Measurements from ENCODE around the gene COA8. TPM values are rescaled to one million over a fixed set of nuclear protein-coding genes. Genes with fewer than 3 reads are reported as not detected.

Gene COA8, protein sequence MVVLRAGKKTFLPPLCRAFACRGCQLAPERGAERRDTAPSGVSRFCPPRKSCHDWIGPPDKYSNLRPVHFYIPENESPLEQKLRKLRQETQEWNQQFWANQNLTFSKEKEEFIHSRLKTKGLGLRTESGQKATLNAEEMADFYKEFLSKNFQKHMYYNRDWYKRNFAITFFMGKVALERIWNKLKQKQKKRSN
- total RNA-seq: 10 to 100 TPM in 1 of 2 donors, 1 to 10 TPM in 1; 8.0 to 17.6 TPM

- H3K36me3 ChIP-seq: peaks cover 12% of the 10 kb centered on the region
- no peaks in the 10 kb centered on the region for H3K9me3 ChIP-seq
- H3K4me3 ChIP-seq: peak within 1 kb of the TSS; percentile 85
- no peak for TF ChIP-seq CTCF (IDR thresholded peaks at IDR 0.05)
- ATAC-seq (ENCODE audit: insufficient number of reproducible peaks, low FRiP score, low read depth): peak; percentile 72
- no peaks in the 10 kb centered on the region for H3K27me3 ChIP-seq (replicated peaks; ENCODE audit: insufficient read depth)
- peaks cover 30 to 61% of the 10 kb centered on the region in 2 donors for H3K4me1 ChIP-seq (ENCODE audit: control insufficient read depth in 1 of 2, low read depth in 2 of 2)
- no peak for DNase-seq (ENCODE audit: low spot score)
- H3K27ac ChIP-seq: peak within 1 kb of the TSS; percentile 92 to 95
Observed at GRCh38 chr14:103562429-103563225, at the start of gene COA8, which contains the start of gene BAG5. Gene COA8 (plus strand): TSS chr14:103562960. CDS start chr14:103563002, 42 bp downstream. Gene BAG5 (minus strand): TSS chr14:103562657. CDS start chr14:103561164, 1,493 bp downstream.

GRCh38 chr14:103514596-103515421 lies 48.0 kb upstream of the COA8 start:
- Histone ChIP-seq H3K9me3 (no peaks in the 10 kb centered on the region), H3K27ac (peak overlapping the region in 1 of 2 donors; percentile 58), H3K27me3 (replicated peaks; ENCODE audit: insufficient read depth) (no peaks in the 10 kb centered on the region), H3K36me3 (peaks cover 7% of the 10 kb centered on the region), H3K4me3 (no peak overlapping the region), H3K4me1 (ENCODE audit: control insufficient read depth in 1 of 2, low read depth in 2 of 2) (peaks cover 22 to 49% of the 10 kb centered on the region in 2 donors)
- TF ChIP-seq CTCF (IDR thresholded peaks at IDR 0.05): no peak
- ATAC-seq (ENCODE audit: insufficient number of reproducible peaks, low FRiP score, low read depth) (no peak), DNase-seq (ENCODE audit: low spot score) (no peak)

- DNase-seq (ENCODE audit: low spot score) (no peak), ATAC-seq (ENCODE audit: insufficient number of reproducible peaks, low FRiP score, low read depth) (no peak)
- H3K36me3 ChIP-seq: no peaks in the 10 kb centered on the region
- H3K27ac ChIP-seq: peak overlapping the region; percentile 41 to 58
- H3K9me3 ChIP-seq: no peaks in the 10 kb centered on the region
- peaks cover 22 to 63% of the 10 kb centered on the region in 2 donors for H3K4me1 ChIP-seq (ENCODE audit: control insufficient read depth in 1 of 2, low read depth in 2 of 2)
- TF ChIP-seq CTCF (IDR thresholded peaks at IDR 0.05): no peak
- no peaks in the 10 kb centered on the region for H3K27me3 ChIP-seq (replicated peaks; ENCODE audit: insufficient read depth)
- no peak overlapping the region for H3K4me3 ChIP-seq
Observed at GRCh38 chr14:103516426-103517173, 46.2 kb upstream of the COA8 start.

DNA sequence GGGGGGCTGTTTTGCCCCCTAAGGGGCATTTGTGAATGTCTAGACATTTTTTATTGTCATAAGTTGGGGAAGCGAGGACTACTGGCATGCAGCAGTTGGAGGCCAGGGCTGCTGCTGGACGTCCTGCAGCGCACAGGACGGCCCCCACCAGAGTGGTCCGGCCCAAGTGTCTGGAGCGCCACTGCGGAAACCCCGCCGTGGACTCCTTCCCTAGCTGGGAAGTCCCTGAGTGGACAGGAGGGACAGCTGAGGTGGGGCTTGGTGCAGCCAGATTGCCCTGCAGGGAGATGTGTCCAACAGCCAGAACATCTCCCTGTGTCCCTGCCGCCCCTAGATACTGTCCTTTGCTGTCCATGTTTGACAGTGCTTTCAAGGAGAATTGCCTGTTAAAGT lies 45.6 kb upstream of the COA8 start:
- TF ChIP-seq CTCF (IDR thresholded peaks at IDR 0.05): no peak
- ATAC-seq (ENCODE audit: insufficient number of reproducible peaks, low FRiP score, low read depth) (no peak), DNase-seq (ENCODE audit: low spot score) (no peak)
- Histone ChIP-seq H3K4me3 (no peak overlapping the region), H3K36me3 (no peaks in the 10 kb centered on the region), H3K9me3 (no peaks in the 10 kb centered on the region), H3K27me3 (replicated peaks; ENCODE audit: insufficient read depth) (no peaks in the 10 kb centered on the region), H3K27ac (peak overlapping the region; percentile 8 to 58), H3K4me1 (ENCODE audit: control insufficient read depth in 1 of 2, low read depth in 2 of 2) (peaks cover 22 to 64% of the 10 kb centered on the region in 2 donors)

Measured in thoracic aorta (tissue), 2 donors.